ENCODE results near the gene SLC12A2.

GRCh38 chr5:128225245-128226030 is 141.9 kb downstream of the SLC12A2 start:
- TF ChIP-seq, protein P1, sequence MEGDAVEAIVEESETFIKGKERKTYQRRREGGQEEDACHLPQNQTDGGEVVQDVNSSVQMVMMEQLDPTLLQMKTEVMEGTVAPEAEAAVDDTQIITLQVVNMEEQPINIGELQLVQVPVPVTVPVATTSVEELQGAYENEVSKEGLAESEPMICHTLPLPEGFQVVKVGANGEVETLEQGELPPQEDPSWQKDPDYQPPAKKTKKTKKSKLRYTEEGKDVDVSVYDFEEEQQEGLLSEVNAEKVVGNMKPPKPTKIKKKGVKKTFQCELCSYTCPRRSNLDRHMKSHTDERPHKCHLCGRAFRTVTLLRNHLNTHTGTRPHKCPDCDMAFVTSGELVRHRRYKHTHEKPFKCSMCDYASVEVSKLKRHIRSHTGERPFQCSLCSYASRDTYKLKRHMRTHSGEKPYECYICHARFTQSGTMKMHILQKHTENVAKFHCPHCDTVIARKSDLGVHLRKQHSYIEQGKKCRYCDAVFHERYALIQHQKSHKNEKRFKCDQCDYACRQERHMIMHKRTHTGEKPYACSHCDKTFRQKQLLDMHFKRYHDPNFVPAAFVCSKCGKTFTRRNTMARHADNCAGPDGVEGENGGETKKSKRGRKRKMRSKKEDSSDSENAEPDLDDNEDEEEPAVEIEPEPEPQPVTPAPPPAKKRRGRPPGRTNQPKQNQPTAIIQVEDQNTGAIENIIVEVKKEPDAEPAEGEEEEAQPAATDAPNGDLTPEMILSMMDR (IDR thresholded peaks at IDR 0.05; ENCODE audit: low read depth, low read length) = no peak
- TF ChIP-seq EZH2phosphoT487 (IDR thresholded peaks at IDR 0.05; ENCODE audit: low read depth) = no peak
